HepG2 (cell line): ENCODE data around the gene BATF2. TPM values are rescaled to one million over a fixed set of nuclear protein-coding genes. Genes with fewer than 3 reads are reported as not detected.

Source experiments
- CBX2 ChIP-seq, 2 experiments: fragments of 200-600 bp in 1 of 2; sonication (generic); formaldehyde crosslinking in 1 of 2; IDR thresholded peaks; 2 replicates each; pipeline versions ENCODE4 v1.7.0 to v1.8.1; 2018 to 2022; ENCODE audit warnings: low read depth in 2 of 2, low read length in 1 of 2, mild to moderate bottlenecking in 1 of 2, missing genetic modification reagents in 1 of 2
- HOXA5 ChIP-seq: sonication (generic); formaldehyde crosslinking; IDR thresholded peaks from 2 replicates; pipeline ENCODE4 v1.4.0; 2020; ENCODE audit warnings: missing genetic modification reagents
- KLF15 ChIP-seq: sonication (generic); formaldehyde crosslinking; IDR thresholded peaks from 2 replicates; pipeline ENCODE4 v1.8.1; 2023; ENCODE audit warnings: borderline replicate concordance, mild to moderate bottlenecking, inconsistent platforms, missing genetic modification reagents, mixed read lengths
- NCOA2 ChIP-seq: sonication (generic); formaldehyde crosslinking; IDR thresholded peaks from 2 replicates; pipeline ENCODE4 v1.8.0; 2022; ENCODE audit warnings: inconsistent platforms
- SMARCE1 ChIP-seq: fragments of 450-650 bp; IDR thresholded peaks from 2 replicates; pipeline ENCODE4 v1.6.1; 2017; ENCODE audit warnings: borderline replicate concordance
- TP53 ChIP-seq: sonication (generic); formaldehyde crosslinking; conservative IDR thresholded peaks from 2 replicates; pipeline ENCODE4 v1.4.0; 2020; ENCODE audit warnings: missing genetic modification reagents
- ZC3H13 ChIP-seq: sonication (generic); formaldehyde crosslinking; IDR thresholded peaks from 2 replicates; pipeline ENCODE4 v1.8.1; 2023; ENCODE audit warnings: mild to moderate bottlenecking, missing genetic modification reagents, moderate library complexity
- ZC3H4 ChIP-seq: sonication (generic); formaldehyde crosslinking; IDR thresholded peaks from 2 replicates; pipeline ENCODE4 v1.4.0; 2020; ENCODE audit warnings: missing genetic modification reagents, borderline replicate concordance
- ZNF142 ChIP-seq: sonication (generic); formaldehyde crosslinking; IDR thresholded peaks from 2 replicates; pipeline ENCODE4 v1.4.0; 2020; ENCODE audit warnings: missing genetic modification reagents
- ZNF232 ChIP-seq: sonication (generic); formaldehyde crosslinking; IDR thresholded peaks from 2 replicates; pipeline ENCODE4 v1.4.0; 2020; ENCODE audit warnings: missing genetic modification reagents, borderline replicate concordance
- ZNF318 ChIP-seq: sonication (generic); formaldehyde crosslinking; IDR thresholded peaks from 2 replicates; pipeline ENCODE4 v1.4.0; 2020; ENCODE audit warnings: mild to moderate bottlenecking, missing genetic modification reagents
- ZNF34 ChIP-seq: sonication (generic); formaldehyde crosslinking; IDR thresholded peaks from 2 replicates; pipeline ENCODE4 v1.4.0; 2020; ENCODE audit warnings: mild to moderate bottlenecking, missing genetic modification reagents, borderline replicate concordance
- ZNF441 ChIP-seq: sonication (generic); formaldehyde crosslinking; IDR thresholded peaks from 2 replicates; pipeline ENCODE4 v1.7.0; 2021; ENCODE audit warnings: missing genetic modification reagents, borderline replicate concordance
- ZNF709 ChIP-seq: sonication (generic); formaldehyde crosslinking; IDR thresholded peaks from 2 replicates; pipeline ENCODE4 v1.5.0; 2020; ENCODE audit warnings: mild to moderate bottlenecking, missing genetic modification reagents
- polyA plus RNA-seq, 8 experiments: library from polyadenylated mRNA; depleted of rRNA in 3 of 8; stranded (reverse) in 7 of 8; unstranded in 1 of 8; fragments of >200 nt; fragmentation: Illumina TruSeq in 4 of 8; extraction: Trizol in 4 of 8; gene quantifications; 2 replicates each; pipeline versions ENCODE4 v1.2.1 to v1.2.3, GENCODE V29; 2011 to 2016; ENCODE audit warnings: low read depth in 4 of 8, missing spikeins in 1 of 8, mixed read lengths in 1 of 8; ENCODE audit not compliant: insufficient read depth in 1 of 8
- total RNA-seq, 5 experiments: library from RNA; depleted of rRNA; stranded (reverse); fragments of >200 nt; fragmentation: Illumina TruSeq; extraction: Trizol; gene quantifications; 2 replicates each; pipeline ENCODE4 v1.2.3, GENCODE V29; 2016; ENCODE audit warnings: low read depth in 1 of 5

Gene BATF2
- total and polyA plus RNA-seq, 2 of the 13 experiments (the other 11 are each of a cell fraction or from before 2014, with no cell fraction given): 2.8 to 3.9 TPM

GRCh38 chr11:65040847-65041622 lies 44.3 kb upstream of the BATF2 start, which contains the start of gene SAC3D1 (continued):
- peak; percentile 65; the same call in 1 of the 2 replicates for TF ChIP-seq HOXA5 (CRISPR knock-in tag)
- TF ChIP-seq ZNF232 (CRISPR knock-in tag): 0 out of 2 replicates have a peak, but pooled peaks have one; percentile 24
- TF ChIP-seq ZC3H4 (CRISPR knock-in tag): no peak
- TF ChIP-seq CBX2 (IDR thresholded peaks at IDR 0.05; ENCODE audit: low read depth, low read length): no peak
- TF ChIP-seq CBX2 (CRISPR knock-in tag; IDR thresholded peaks at IDR 0.05; ENCODE audit: low read depth): no peak
- TF ChIP-seq KLF15 (CRISPR knock-in tag): peak; percentile 63; the same call in 1 of the 2 replicates
- peak; percentile 43; the same call in 1 of the 2 replicates for TF ChIP-seq NCOA2 (CRISPR knock-in tag)
- peak; percentile 28; the same call in 1 of the 2 replicates for TF ChIP-seq ZNF34 (CRISPR knock-in tag)
- no peak; the same call in 1 of the 2 replicates for TF ChIP-seq ZNF142 (CRISPR knock-in tag)
- no peak for TF ChIP-seq ZNF318 (CRISPR knock-in tag)
- TF ChIP-seq ZNF709 (CRISPR knock-in tag): peak; percentile 58; the same call in 1 of the 2 replicates
- TF ChIP-seq ZC3H13 (CRISPR knock-in tag): 0 out of 2 replicates have a peak, but pooled peaks have one; percentile 60
- TF ChIP-seq SMARCE1: no peak
- TF ChIP-seq ZNF441 (CRISPR knock-in tag): peak; percentile 20; the same call in 1 of the 2 replicates
- TF ChIP-seq TP53: 0 out of 2 replicates have a peak, but pooled peaks have one; percentile 25
